Mesothelial cell of epicardium (in vitro differentiated cells): ENCODE results near the gene RIMBP2. TPM values are rescaled to one million over a fixed set of nuclear protein-coding genes. Genes with fewer than 3 reads are reported as not detected.

Source experiments
- DNase-seq, 2 experiments: peaks; one replicate each; pipeline ENCODE4 v3.0.0; 2021; ENCODE audit warnings: low spot score in 2 of 2; ENCODE audit not compliant: unreplicated experiment in 2 of 2
- H3K27ac Mint-ChIP-seq: 2 replicates; pipeline ENCODE4 v1.8.0; 2021; ENCODE audit warnings: mixed read lengths
- H3K27me3 Mint-ChIP-seq: 2 replicates; pipeline ENCODE4 v1.8.0; 2021; ENCODE audit warnings: low read depth, mixed read lengths
- H3K36me3 Mint-ChIP-seq: 2 replicates; pipeline ENCODE4 v1.8.0; 2021; ENCODE audit warnings: mixed read lengths
- H3K4me1 Mint-ChIP-seq: 2 replicates; pipeline ENCODE4 v1.8.0; 2021; ENCODE audit warnings: mixed read lengths
- H3K4me3 Mint-ChIP-seq: 2 replicates; pipeline ENCODE4 v1.8.0; 2021; ENCODE audit warnings: mild to moderate bottlenecking, moderate library complexity, mixed read lengths
- H3K9me3 Mint-ChIP-seq: 2 replicates; pipeline ENCODE4 v1.8.0; 2021; ENCODE audit warnings: mixed read lengths
- total RNA-seq: library from RNA; stranded (reverse); gene quantifications from 3 replicates; pipeline ENCODE4 v1.2.1, GENCODE V29; 2021
- TF ChIP-seq, protein P1 (sequence below): fragments of 200-600 bp; sonication (generic); IDR thresholded peaks from one replicate; pipeline ENCODE4 v1.5.0; 2021; ENCODE audit warnings: antibody characterized with exemption; ENCODE audit not compliant: unreplicated experiment

The RIMBP2 gene
- total RNA-seq, 1 donor from 2014 or later, result 8.6 TPM

DNA sequence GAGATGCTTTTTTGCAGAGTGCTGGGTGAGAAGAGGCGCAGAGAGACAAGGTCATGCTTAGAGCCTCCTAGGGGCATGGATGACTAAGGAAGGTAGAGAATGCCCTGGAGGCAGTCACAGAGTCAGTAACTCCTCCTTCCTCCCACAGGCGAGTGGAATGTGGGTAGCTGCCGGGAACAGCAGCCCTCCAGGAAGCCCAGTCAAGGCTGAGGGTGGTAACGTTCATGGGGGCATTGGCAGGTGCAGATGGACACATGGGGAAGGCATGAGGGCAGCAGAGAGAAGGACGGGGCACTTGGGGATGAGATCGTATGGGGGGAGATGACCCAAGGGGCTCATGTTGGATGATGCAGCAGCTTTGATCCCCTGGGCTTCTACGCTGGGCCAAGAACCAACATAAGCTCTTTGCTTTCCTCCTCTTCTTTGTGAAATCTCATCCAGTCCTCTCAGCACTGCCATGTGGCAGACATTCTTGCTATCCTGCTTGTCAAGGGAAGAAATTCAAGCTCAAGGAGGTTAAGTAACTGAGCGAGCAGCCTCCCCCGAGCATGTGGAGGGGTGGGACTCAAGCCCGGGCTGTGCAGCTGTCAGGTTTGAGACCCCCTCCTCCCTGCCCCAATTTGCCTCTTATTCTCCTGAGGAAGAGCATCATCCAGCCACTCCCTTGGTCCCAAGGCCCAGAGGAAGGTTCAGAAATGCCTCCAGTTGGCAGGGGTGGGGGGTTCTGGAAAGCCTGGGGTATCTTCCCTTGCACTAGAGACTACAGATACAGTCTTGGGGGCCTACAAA is 190.5 kb downstream of the RIMBP2 start:
- H3K27me3 Mint-ChIP-seq, result peaks cover 10% of the 10 kb centered on the region
- no peak overlapping the region for H3K27ac Mint-ChIP-seq
- no peak overlapping the region for H3K4me3 Mint-ChIP-seq
- DNase-seq, result no peak
- H3K4me1 Mint-ChIP-seq, result no peaks in the 10 kb centered on the region
- TF ChIP-seq, protein P1, sequence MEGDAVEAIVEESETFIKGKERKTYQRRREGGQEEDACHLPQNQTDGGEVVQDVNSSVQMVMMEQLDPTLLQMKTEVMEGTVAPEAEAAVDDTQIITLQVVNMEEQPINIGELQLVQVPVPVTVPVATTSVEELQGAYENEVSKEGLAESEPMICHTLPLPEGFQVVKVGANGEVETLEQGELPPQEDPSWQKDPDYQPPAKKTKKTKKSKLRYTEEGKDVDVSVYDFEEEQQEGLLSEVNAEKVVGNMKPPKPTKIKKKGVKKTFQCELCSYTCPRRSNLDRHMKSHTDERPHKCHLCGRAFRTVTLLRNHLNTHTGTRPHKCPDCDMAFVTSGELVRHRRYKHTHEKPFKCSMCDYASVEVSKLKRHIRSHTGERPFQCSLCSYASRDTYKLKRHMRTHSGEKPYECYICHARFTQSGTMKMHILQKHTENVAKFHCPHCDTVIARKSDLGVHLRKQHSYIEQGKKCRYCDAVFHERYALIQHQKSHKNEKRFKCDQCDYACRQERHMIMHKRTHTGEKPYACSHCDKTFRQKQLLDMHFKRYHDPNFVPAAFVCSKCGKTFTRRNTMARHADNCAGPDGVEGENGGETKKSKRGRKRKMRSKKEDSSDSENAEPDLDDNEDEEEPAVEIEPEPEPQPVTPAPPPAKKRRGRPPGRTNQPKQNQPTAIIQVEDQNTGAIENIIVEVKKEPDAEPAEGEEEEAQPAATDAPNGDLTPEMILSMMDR, result no peak
- H3K36me3 Mint-ChIP-seq, result no peaks in the 10 kb centered on the region
- H3K9me3 Mint-ChIP-seq, result no peaks in the 10 kb centered on the region

DNA sequence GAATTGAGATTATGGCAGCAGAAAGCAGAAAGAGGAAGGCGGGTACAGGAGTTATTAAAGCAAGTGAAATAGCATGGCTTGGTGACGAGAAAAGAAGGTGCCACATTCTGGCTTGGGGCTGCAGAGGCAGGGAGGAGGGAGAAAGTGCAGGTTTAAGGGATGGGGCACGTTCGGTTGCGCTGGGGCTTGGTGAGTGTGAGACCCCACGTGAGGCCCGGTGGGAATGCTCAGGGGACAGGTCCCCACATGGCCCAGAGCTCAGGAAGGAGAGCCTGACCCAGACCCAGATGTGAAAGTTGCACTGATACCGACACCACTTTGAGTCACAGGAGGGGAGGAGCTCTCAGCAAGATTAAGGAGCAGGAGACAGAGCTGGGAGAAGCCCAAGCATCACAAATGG is 191.3 kb downstream of the RIMBP2 start:
- Mint-ChIP-seq H3K4me1 (no peaks in the 10 kb centered on the region), H3K4me3 (no peak overlapping the region), H3K36me3 (no peaks in the 10 kb centered on the region), H3K9me3 (no peaks in the 10 kb centered on the region), H3K27me3 (peaks cover 10% of the 10 kb centered on the region), H3K27ac (no peak overlapping the region)
- TF ChIP-seq, protein P1, result no peak
- no peak for DNase-seq

DNA sequence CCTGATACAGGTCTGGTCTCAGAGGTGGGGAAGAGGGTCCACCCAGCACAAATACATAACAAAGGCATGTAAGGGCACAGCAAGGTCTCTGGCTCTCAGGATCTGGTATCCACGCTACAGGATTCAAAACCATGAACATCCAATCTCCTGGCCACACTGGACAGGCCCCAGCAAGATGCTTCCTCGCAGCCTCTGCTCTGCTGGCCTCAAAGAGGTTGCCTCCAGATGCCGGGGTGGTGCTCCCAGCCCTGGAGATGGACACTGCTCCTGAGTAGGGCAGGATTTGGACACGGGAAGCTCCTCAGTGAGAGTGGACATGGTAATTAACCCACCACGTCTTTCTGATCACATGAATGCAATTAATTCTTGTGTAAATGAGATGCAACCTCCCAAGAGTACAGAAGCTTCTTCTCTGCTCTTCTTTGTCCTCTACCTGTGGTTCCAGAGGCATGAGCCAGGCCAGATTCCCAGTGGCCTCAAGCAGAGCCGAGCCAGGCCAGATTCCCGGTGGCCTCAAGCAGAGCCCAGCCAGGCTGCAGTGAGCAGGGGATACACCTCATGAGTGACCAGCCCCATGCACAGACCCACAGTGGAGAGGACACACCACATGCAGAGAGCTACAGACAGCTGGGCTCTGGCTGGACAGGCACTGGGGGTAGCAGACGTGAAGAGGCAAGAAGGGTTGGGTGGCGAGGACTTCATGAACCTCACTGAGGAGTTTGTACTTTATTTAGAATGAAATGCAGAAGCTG is 192.1 kb downstream of the RIMBP2 start:
- TF ChIP-seq, protein P1, result no peak
- Mint-ChIP-seq H3K9me3 (no peaks in the 10 kb centered on the region), H3K36me3 (no peaks in the 10 kb centered on the region), H3K4me1 (no peaks in the 10 kb centered on the region), H3K27me3 (peaks cover 13% of the 10 kb centered on the region), H3K27ac (no peak overlapping the region), H3K4me3 (no peak overlapping the region)
- no peak for DNase-seq

DNA sequence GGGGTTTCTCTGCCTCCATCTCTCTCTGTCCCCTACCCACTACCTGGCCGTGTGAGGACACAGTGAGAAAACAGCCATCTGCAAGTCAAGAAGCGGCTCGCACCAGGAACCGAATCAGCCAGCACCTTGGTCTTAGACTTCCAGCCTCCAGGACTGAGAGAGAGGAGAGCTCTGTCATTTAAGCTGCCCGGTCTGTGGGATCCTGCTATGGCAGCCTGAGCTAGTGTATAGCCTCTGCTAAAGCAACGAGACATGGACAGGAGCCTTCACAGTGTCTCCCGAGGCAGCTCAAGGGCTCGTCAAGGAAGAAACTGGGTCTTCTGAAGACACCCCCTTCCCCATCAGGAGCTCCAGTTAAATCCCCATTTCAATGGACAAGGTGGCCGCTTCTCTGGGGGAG is 192.9 kb downstream of the RIMBP2 start:
- no peaks in the 10 kb centered on the region for H3K9me3 Mint-ChIP-seq
- H3K27ac Mint-ChIP-seq, result no peak overlapping the region
- no peaks in the 10 kb centered on the region for H3K36me3 Mint-ChIP-seq
- H3K4me3 Mint-ChIP-seq, result no peak overlapping the region
- H3K27me3 Mint-ChIP-seq, result peaks cover 13% of the 10 kb centered on the region
- no peaks in the 10 kb centered on the region for H3K4me1 Mint-ChIP-seq
- TF ChIP-seq, protein P1, result no peak
- no peak for DNase-seq

DNA sequence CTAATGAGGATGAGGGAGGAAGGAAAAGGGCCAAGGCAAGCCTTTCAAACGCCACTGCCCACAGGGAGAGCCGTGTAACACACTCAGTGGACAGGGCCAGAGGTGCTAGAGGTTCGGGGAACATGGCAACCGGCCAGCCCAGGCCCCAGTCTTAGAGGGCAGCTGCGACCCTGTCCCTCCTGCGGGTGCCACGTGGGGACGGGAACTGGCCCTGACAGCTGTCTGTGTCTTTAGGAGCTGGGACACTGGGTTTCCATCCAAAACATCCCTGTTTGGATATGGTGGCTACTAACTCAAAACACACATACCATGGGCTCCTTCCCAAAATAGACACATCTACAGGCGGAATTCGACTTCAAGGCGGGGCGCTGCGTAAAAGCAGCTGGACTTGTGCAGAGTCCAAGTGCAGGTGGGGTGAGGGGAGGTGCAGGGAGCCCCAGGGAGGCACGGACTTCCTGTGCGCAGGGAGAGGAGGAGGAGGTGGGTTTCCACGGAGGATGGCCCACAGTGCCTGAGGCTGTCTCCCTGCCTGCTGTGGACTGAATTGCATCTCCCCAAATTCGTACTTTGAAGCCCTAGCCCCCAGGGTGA is 193.8 kb downstream of the RIMBP2 start:
- H3K27ac Mint-ChIP-seq, result no peak overlapping the region
- no peaks in the 10 kb centered on the region for H3K4me1 Mint-ChIP-seq
- H3K4me3 Mint-ChIP-seq, result no peak overlapping the region
- no peaks in the 10 kb centered on the region for H3K36me3 Mint-ChIP-seq
- DNase-seq, result no peak
- H3K9me3 Mint-ChIP-seq, result no peaks in the 10 kb centered on the region
- TF ChIP-seq, protein P1, result no peak
- peaks cover 13% of the 10 kb centered on the region for H3K27me3 Mint-ChIP-seq
